HCT116 (cell line): ENCODE results near the gene METTL17. TPM values are rescaled to one million over a fixed set of nuclear protein-coding genes. Genes with fewer than 3 reads are reported as not detected.

Experiments
- ATAC-seq: fragments of 200-7000 bp; cut with Tn5 transposase; 2 replicates; pipeline ENCODE4 v1.9.1; 2020; ENCODE audit warnings: mild to moderate bottlenecking, moderate library complexity
- BruUV-seq: library from RNA; stranded (reverse); fragments of 400-500 nt; replicated peaks from 2 replicates; lab custom pipeline; 2021; lab: Mats Ljungman, UMichigan
- CTCF ChIA-PET: fragments of 300-600 bp; sonication (Branson Sonifier 250); formaldehyde crosslinking; loops from one replicate; lab custom pipeline; 2021; ENCODE audit warnings: antibody characterized with exemption; lab: Charles Lee
- POLR2A ChIA-PET: fragments of 300-600, 350-600 bp; sonication (Branson Sonifier 250); formaldehyde crosslinking; loops from one replicate; lab custom pipeline; 2021; ENCODE audit warnings: antibody characterized with exemption; lab: Charles Lee
- RAD21 ChIA-PET, 2 experiments: fragments of 300-600 bp; sonication (Branson Sonifier 250); formaldehyde crosslinking; loops; one replicate each; lab custom pipeline; 2023; ENCODE audit warnings: low total read pairs in 2 of 2; ENCODE audit not compliant: uncharacterized antibody in 2 of 2, unreplicated experiment in 2 of 2, low non-redundant PET in 1 of 2; lab: Charles Lee
- DNase-seq: peaks from one replicate; pipeline ENCODE4 v3.0.0-alpha.2; 2010; ENCODE audit warnings: low read depth, low spot score
- H2AFZ ChIP-seq: fragments of 200-600 bp; shearing (Covaris generic), sonication (generic); 2 replicates; pipeline ENCODE4 v1.6.1; 2017; ENCODE audit warnings: low read depth, mixed run types, mixed read lengths, antibody characterized with exemption, low read length; ENCODE audit not compliant: poor library complexity, severe bottlenecking
- H3K27ac ChIP-seq: 2 replicates; pipeline ENCODE4 v1.5.1; 2012; ENCODE audit warnings: low read depth, low read length
- H3K27me3 ChIP-seq: fragments of 200-600 bp; sonication (generic); 2 replicates; pipeline ENCODE4 v1.6.1; 2016; ENCODE audit warnings: mixed run types, low read length, mixed read lengths; ENCODE audit not compliant: insufficient read depth
- H3K36me3 ChIP-seq, 2 experiments: fragments of 200-500 bp in 1 of 2; fragments of 200-600 bp in 1 of 2; sonication (Bioruptor generic) in 1 of 2; sonication (generic) in 1 of 2; 2 replicates each; pipeline versions ENCODE4 v1.5.1 to v1.6.1; 2014 to 2016; ENCODE audit warnings: low read length in 2 of 2, inconsistent platforms in 1 of 2, mixed read lengths in 1 of 2, mixed run types in 1 of 2; ENCODE audit not compliant: insufficient read depth in 2 of 2, control insufficient read depth in 1 of 2
- H3K4me1 ChIP-seq, 2 experiments: fragments of 200-600 bp in 1 of 2; sonication (generic) in 1 of 2; 2 replicates each; pipeline versions ENCODE4 v1.5.1 to v1.6.1; 2012 to 2017; ENCODE audit warnings: low read length in 2 of 2, inconsistent platforms in 1 of 2, mild to moderate bottlenecking in 1 of 2, mixed read lengths in 1 of 2, mixed run types in 1 of 2, moderate library complexity in 1 of 2; ENCODE audit not compliant: insufficient read depth in 2 of 2, control insufficient read depth in 1 of 2
- H3K4me2 ChIP-seq: fragments of 200-600 bp; sonication (generic); 2 replicates; pipeline ENCODE4 v1.6.1; 2017; ENCODE audit warnings: mixed run types, low read length, mixed read lengths
- H3K4me3 ChIP-seq, 2 experiments: fragments of 200-600 bp in 1 of 2; sonication (generic) in 1 of 2; replicated peaks in 1 of 2; 2 replicates each; pipeline ENCODE4 v1.5.1; 2011 to 2016; ENCODE audit warnings: low read length in 2 of 2, control low read depth in 1 of 2, low read depth in 1 of 2, mild to moderate bottlenecking in 1 of 2, mixed read lengths in 1 of 2, mixed run types in 1 of 2
- H3K79me2 ChIP-seq: fragments of 200-600 bp; sonication (generic); 2 replicates; pipeline ENCODE4 v1.6.1; 2017; ENCODE audit warnings: mild to moderate bottlenecking, mixed run types, low read length, moderate library complexity, mixed read lengths; ENCODE audit not compliant: insufficient read depth
- H3K9ac ChIP-seq: fragments of 200-600 bp; sonication (generic); 2 replicates; pipeline ENCODE4 v1.6.1; 2016; ENCODE audit warnings: low read length, mixed read lengths
- H3K9me2 ChIP-seq: fragments of 200-600 bp; sonication (generic), shearing (Covaris generic); 2 replicates; pipeline ENCODE4 v1.6.1; 2017; ENCODE audit warnings: mixed run types, mild to moderate bottlenecking, moderate library complexity; ENCODE audit not compliant: insufficient read depth
- H3K9me3 ChIP-seq, 2 experiments: fragments of 200-500 bp in 1 of 2; fragments of 200-600 bp in 1 of 2; sonication (Bioruptor generic) in 1 of 2; sonication (generic) in 1 of 2; 2 replicates each; pipeline ENCODE4 v1.6.1; 2014 to 2017; ENCODE audit warnings: low read length in 2 of 2, mixed read lengths in 2 of 2, inconsistent platforms in 1 of 2, low read depth in 1 of 2, mild to moderate bottlenecking in 1 of 2, mixed run types in 1 of 2, moderate library complexity in 1 of 2; ENCODE audit not compliant: control insufficient read depth in 1 of 2, insufficient read depth in 1 of 2
- H4K20me1 ChIP-seq: fragments of 200-600 bp; sonication (generic), shearing (Covaris generic); 2 replicates; pipeline ENCODE4 v1.6.1; 2017; ENCODE audit warnings: mixed run types, mild to moderate bottlenecking, moderate library complexity; ENCODE audit not compliant: insufficient read depth
- ATF3 ChIP-seq: IDR thresholded peaks from 2 replicates; pipeline ENCODE4 v1.6.1; 2012
- CBX3 ChIP-seq: IDR thresholded peaks from 2 replicates; pipeline ENCODE4 v1.6.1; 2012; ENCODE audit warnings: low read depth
- EZH2 ChIP-seq: fragments of 200-600 bp; sonication (generic); IDR thresholded peaks from 2 replicates; pipeline ENCODE4 v1.6.1; 2017; ENCODE audit warnings: antibody characterized with exemption, mixed run types
- FOSL1 ChIP-seq: IDR thresholded peaks from 2 replicates; pipeline ENCODE4 v1.6.1; 2012; ENCODE audit warnings: low read depth
- POLR2A ChIP-seq: IDR thresholded peaks from 2 replicates; pipeline ENCODE4 v1.7.0; 2011; ENCODE audit warnings: borderline replicate concordance; ENCODE audit not compliant: insufficient read depth, insufficient read length; ENCODE audit errors: extremely low read depth
- ZNF274 ChIP-seq: fragments of 200-500 bp; sonication (Bioruptor generic); IDR thresholded peaks from 2 replicates; pipeline ENCODE4 v1.6.1; 2014; ENCODE audit warnings: mild to moderate bottlenecking, low read depth, low read length, inconsistent platforms
- intact Hi-C: fragments of 100-400 bp; cut with micrococcal nuclease; formaldehyde crosslinking; loops from 2 replicates; pipeline ENCODE4 v1.10.0; 2022
- total RNA-seq: library from RNA; stranded (reverse); gene quantifications from one replicate; pipeline ENCODE4 v1.2.1, GENCODE V29; 2021; ENCODE audit not compliant: unreplicated experiment
- TF ChIP-seq, protein P1 (sequence below): IDR thresholded peaks from 2 replicates; pipeline ENCODE4 v1.6.1; 2012
- TF ChIP-seq, protein P2 (sequence below): IDR thresholded peaks from 2 replicates; pipeline ENCODE4 v1.6.1; 2011; ENCODE audit warnings: mild to moderate bottlenecking, low read length, moderate library complexity; ENCODE audit not compliant: insufficient replicate concordance; ENCODE audit errors: extremely low read depth

The METTL17 gene
- total RNA-seq, 1 experiment from 2014 or later: 93.5 TPM

- no peak overlapping the region for H3K4me2 ChIP-seq
- H3K9me3 ChIP-seq: no peaks in the 10 kb centered on the region
- H3K4me1 ChIP-seq: peaks cover 7 to 13% of the 10 kb centered on the region in 2 experiments; a peak in 3 of 4 replicates
- H2AFZ ChIP-seq: no peak overlapping the region
- no peaks in the 10 kb centered on the region for H3K27me3 ChIP-seq
- no peak overlapping the region for H3K27ac ChIP-seq
- H3K9me2 ChIP-seq: no peaks in the 10 kb centered on the region
- no peak for ATAC-seq
- ChIA-PET RAD21 (no interaction called here), CTCF (interaction anchor here (0.9 to 2.7 kb wide), 4 partner anchors 10 to 140 kb away, joined by 3 to 15 read pairs (median 6); no protein-coding TSS in a partner anchor)
- peaks cover 7% of the 10 kb centered on the region; the same call in 1 of the 2 replicates for H3K79me2 ChIP-seq
- TF ChIP-seq ZNF274: no peak
- no peak for TF ChIP-seq EZH2
- TF ChIP-seq, protein P1, sequence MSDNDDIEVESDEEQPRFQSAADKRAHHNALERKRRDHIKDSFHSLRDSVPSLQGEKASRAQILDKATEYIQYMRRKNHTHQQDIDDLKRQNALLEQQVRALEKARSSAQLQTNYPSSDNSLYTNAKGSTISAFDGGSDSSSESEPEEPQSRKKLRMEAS: no peak
- TF ChIP-seq CBX3: no peak
- no peak for TF ChIP-seq POLR2A
- no peak for TF ChIP-seq FOSL1
- TF ChIP-seq ATF3: no peak
- TF ChIP-seq, all 23 proteins: peak for 0
- DNase-seq: no peak
- intact Hi-C loops: no loop called here
- no peaks in the 10 kb centered on the region for H4K20me1 ChIP-seq
- H3K4me3 ChIP-seq: no peak overlapping the region
- no peak overlapping the region for H3K9ac ChIP-seq
- peaks cover 24 to 38% of the 10 kb centered on the region in 2 experiments; a peak in 3 of 4 replicates for H3K36me3 ChIP-seq
- BruUV-seq: no TSS peak
- POLR2A ChIA-PET: no interaction called here
Measured at GRCh38 chr14:20997564-20997963, 7.8 kb downstream of the METTL17 start.

DNA sequence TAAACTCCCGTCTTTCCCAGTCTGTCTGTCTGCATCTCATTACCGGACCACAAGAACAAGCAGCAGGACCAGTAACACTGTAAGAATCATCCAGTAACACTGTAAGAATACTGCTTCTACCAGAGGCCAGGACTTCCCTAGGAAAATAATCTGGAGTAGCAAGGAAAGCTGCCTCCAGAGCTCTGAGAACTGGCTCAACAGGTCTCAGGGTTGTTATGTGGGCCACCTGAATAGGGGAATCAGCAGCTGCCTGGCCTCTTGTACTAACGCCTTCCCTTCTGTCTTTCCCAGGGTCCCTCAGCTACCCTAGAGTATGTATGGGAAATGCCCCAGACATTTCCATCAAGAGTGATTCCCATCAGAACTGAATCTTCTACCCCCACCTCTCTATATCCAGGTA, 8.4 kb downstream of the METTL17 start:
- H4K20me1 ChIP-seq: no peaks in the 10 kb centered on the region
- H3K9me2 ChIP-seq: no peaks in the 10 kb centered on the region
- H2AFZ ChIP-seq: no peak overlapping the region
- BruUV-seq: no TSS peak
- no peak for ATAC-seq
- DNase-seq: no peak
- peak overlapping the region; percentile 61 for H3K4me2 ChIP-seq
- RAD21 ChIA-PET: no interaction called here
- TF ChIP-seq, protein P2, sequence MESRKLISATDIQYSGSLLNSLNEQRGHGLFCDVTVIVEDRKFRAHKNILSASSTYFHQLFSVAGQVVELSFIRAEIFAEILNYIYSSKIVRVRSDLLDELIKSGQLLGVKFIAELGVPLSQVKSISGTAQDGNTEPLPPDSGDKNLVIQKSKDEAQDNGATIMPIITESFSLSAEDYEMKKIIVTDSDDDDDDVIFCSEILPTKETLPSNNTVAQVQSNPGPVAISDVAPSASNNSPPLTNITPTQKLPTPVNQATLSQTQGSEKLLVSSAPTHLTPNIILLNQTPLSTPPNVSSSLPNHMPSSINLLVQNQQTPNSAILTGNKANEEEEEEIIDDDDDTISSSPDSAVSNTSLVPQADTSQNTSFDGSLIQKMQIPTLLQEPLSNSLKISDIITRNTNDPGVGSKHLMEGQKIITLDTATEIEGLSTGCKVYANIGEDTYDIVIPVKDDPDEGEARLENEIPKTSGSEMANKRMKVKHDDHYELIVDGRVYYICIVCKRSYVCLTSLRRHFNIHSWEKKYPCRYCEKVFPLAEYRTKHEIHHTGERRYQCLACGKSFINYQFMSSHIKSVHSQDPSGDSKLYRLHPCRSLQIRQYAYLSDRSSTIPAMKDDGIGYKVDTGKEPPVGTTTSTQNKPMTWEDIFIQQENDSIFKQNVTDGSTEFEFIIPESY: no peak
- intact Hi-C loops: no loop called here
- no peak overlapping the region for H3K9ac ChIP-seq
- CTCF ChIA-PET: interaction anchor here (1.6 to 2.7 kb wide), 3 partner anchors 16 to 141 kb away, joined by 5 to 15 read pairs (median 7); no protein-coding TSS in a partner anchor
- H3K79me2 ChIP-seq: peaks cover under 1% of the 10 kb centered on the region; the same call in 1 of the 2 replicates
- H3K9me3 ChIP-seq: no peaks in the 10 kb centered on the region
- no peak overlapping the region for H3K27ac ChIP-seq
- H3K27me3 ChIP-seq: no peaks in the 10 kb centered on the region
- peaks cover 7 to 13% of the 10 kb centered on the region in 2 experiments; a peak in 3 of 4 replicates for H3K4me1 ChIP-seq
- POLR2A ChIA-PET: interaction anchor here (1.3 kb wide), 1 partner anchor 27 kb away, joined by 4 read pairs; no protein-coding TSS in a partner anchor
- peaks cover 19 to 34% of the 10 kb centered on the region in 2 experiments; a peak in 3 of 4 replicates for H3K36me3 ChIP-seq
- no peak overlapping the region for H3K4me3 ChIP-seq
